ENCODE data around the gene C19orf47. TPM values are rescaled to one million over a fixed set of nuclear protein-coding genes. Genes with fewer than 3 reads are reported as not detected.

The C19orf47 gene
- total RNA-seq, 1 donor from 2014 or later, result 215 TPM

- intact Hi-C loops (cut with micrococcal nuclease), result no loop called here
- ATAC-seq (no peak), DNase-seq (no peak)
These were observed 61.8 kb downstream of the C19orf47 start for GRCh38 chr19:40286235-40286970.

- DNase-seq (peak; percentile 99), ATAC-seq (peak; percentile 94)
- intact Hi-C loops (cut with micrococcal nuclease), result no loop called here
These were observed 62.6 kb downstream of the C19orf47 start for GRCh38 chr19:40285353-40286234.

GRCh38 chr19:40284501-40285352 lies 63.5 kb downstream of the C19orf47 start, which contains the start of gene AKT2:
TSS of gene AKT2 (minus strand) at chr19:40285345. CDS start at chr19:40265267, 20,078 bp downstream.
- DNase-seq (no peak), ATAC-seq (peak; percentile 54)
- intact Hi-C loops (cut with micrococcal nuclease), result no loop called here

- no peak for ATAC-seq
- DNase-seq, result no peak
- intact Hi-C loops (cut with micrococcal nuclease), result no loop called here
These were observed 64.0 kb downstream of the C19orf47 start for GRCh38 chr19:40284251-40284500.

GRCh38 chr19:40283414-40284250 lies 64.6 kb downstream of the C19orf47 start:
- DNase-seq (no peak), ATAC-seq (no peak)
- intact Hi-C loops (cut with micrococcal nuclease), result no loop called here

GRCh38 chr19:40282920-40283319 lies 65.3 kb downstream of the C19orf47 start:
- no peak for ATAC-seq
- no peak for DNase-seq
- intact Hi-C loops (cut with micrococcal nuclease), result no loop called here

GRCh38 chr19:40282209-40282580 lies 66.0 kb downstream of the C19orf47 start:
- intact Hi-C loops (cut with micrococcal nuclease), result no loop called here
- no peak for DNase-seq

GRCh38 chr19:40281381-40282208 lies 66.6 kb downstream of the C19orf47 start:
- ATAC-seq (no peak), DNase-seq (no peak)
- intact Hi-C loops (cut with micrococcal nuclease), result no loop called here

More at GRCh38 chr19:40282209-40282580, 66.0 kb downstream of the C19orf47 start:
- no peak for ATAC-seq

- intact Hi-C loops (cut with micrococcal nuclease), result no loop called here
- peak; percentile 18 for ATAC-seq
- no peak for DNase-seq
These were observed 67.5 kb downstream of the C19orf47 start for GRCh38 chr19:40280608-40281221.

GRCh38 chr19:40279761-40280607 lies 68.2 kb downstream of the C19orf47 start:
- DNase-seq, result no peak
- ATAC-seq, result no peak
- intact Hi-C loops (cut with micrococcal nuclease), result no loop called here

GRCh38 chr19:40279120-40279551 lies 69.1 kb downstream of the C19orf47 start:
- ATAC-seq (peak; percentile 83), DNase-seq (peak; percentile 89)
- intact Hi-C loops (cut with micrococcal nuclease), result no loop called here

GRCh38 chr19:40278361-40279035 lies 69.7 kb downstream of the C19orf47 start:
- no peak for ATAC-seq
- DNase-seq, result no peak
- intact Hi-C loops (cut with micrococcal nuclease), result no loop called here

GRCh38 chr19:40277356-40278059 lies 70.7 kb downstream of the C19orf47 start:
- ATAC-seq (no peak), DNase-seq (no peak)
- intact Hi-C loops (cut with micrococcal nuclease), result no loop called here

- ATAC-seq (no peak), DNase-seq (no peak)
- intact Hi-C loops (cut with micrococcal nuclease), result no loop called here
These were observed 73.3 kb downstream of the C19orf47 start for GRCh38 chr19:40274585-40275544.
